ENCODE results near the gene CDC42EP3.

GRCh38 chr2:37635504-37636380 lies 35.7 kb downstream of the CDC42EP3 start:
- TF ChIP-seq ZNF671 (CRISPR knock-in tag; IDR thresholded peaks at IDR 0.05) (no peak), CTCF (IDR thresholded peaks at IDR 0.05) (no peak), ATF1 (CRISPR knock-in tag; IDR thresholded peaks at IDR 0.05) (no peak), MAX (CRISPR knock-in tag; IDR thresholded peaks at IDR 0.05) (no peak), MXD4 (CRISPR knock-in tag; IDR thresholded peaks at IDR 0.05; ENCODE audit: borderline replicate concordance) (no peak), PRDM15 (CRISPR knock-in tag; IDR thresholded peaks at IDR 0.05) (no peak), ZNF138 (CRISPR knock-in tag; conservative IDR thresholded peaks at IDR 0.05) (no peak), ZMAT4 (CRISPR knock-in tag; IDR thresholded peaks at IDR 0.05) (no peak), KAT7 (CRISPR knock-in tag; IDR thresholded peaks at IDR 0.05; ENCODE audit: borderline replicate concordance) (no peak), AFF4 (CRISPR knock-in tag; IDR thresholded peaks at IDR 0.05; ENCODE audit: borderline replicate concordance) (no peak), NFYB (CRISPR knock-in tag; conservative IDR thresholded peaks at IDR 0.05; ENCODE audit: low read depth) (no peak)
